Activated T-helper 2 cell treated with anti-CD3 and anti-CD28 coated beads, Interferon-gamma antibody, Interleukin-2, Interleukin-4, amounts not matched to agents 10 μg/mL and 5 μg/mL and 100 μg/mL, durations not matched to agents 14 hours and 24 hours and 36 hours (primary cell): ENCODE results near the gene GNB1L. TPM values are rescaled to one million over a fixed set of nuclear protein-coding genes. Genes with fewer than 3 reads are reported as not detected.

Source experiments
- DNase-seq: peaks from one replicate; pipeline ENCODE4 v3.0.0; 2021; ENCODE audit warnings: low spot score
- H3K27ac Mint-ChIP-seq: one replicate; pipeline ENCODE4 v1.8.0; 2021; ENCODE audit warnings: mixed read lengths
- H3K27me3 Mint-ChIP-seq: one replicate; pipeline ENCODE4 v1.8.0; 2021; ENCODE audit warnings: low read depth, mixed read lengths
- H3K36me3 Mint-ChIP-seq: one replicate; pipeline ENCODE4 v1.8.0; 2021; ENCODE audit warnings: low read depth, mixed read lengths
- H3K4me1 Mint-ChIP-seq: one replicate; pipeline ENCODE4 v1.8.0; 2021; ENCODE audit warnings: low read depth, mixed read lengths
- H3K4me3 Mint-ChIP-seq: one replicate; pipeline ENCODE4 v1.8.0; 2021; ENCODE audit warnings: low read depth, mild to moderate bottlenecking, moderate library complexity, mixed read lengths
- H3K9me3 Mint-ChIP-seq: one replicate; pipeline ENCODE4 v1.8.0; 2021; ENCODE audit warnings: mixed read lengths
- intact Hi-C: fragments of 100-400 bp; cut with micrococcal nuclease; formaldehyde crosslinking; loops from one replicate; pipeline ENCODE4 v1.15.1; 2023
- total RNA-seq: library from RNA; stranded (reverse); gene quantifications from 2 replicates; pipeline ENCODE4 v1.2.3, GENCODE V29; 2022

The GNB1L gene
- total RNA-seq, 1 donor from 2014 or later: 14.7 TPM

GRCh38 chr22:19823902-19824211 is 30.8 kb downstream of the GNB1L start:
- Mint-ChIP-seq H3K27me3 (no peaks in the 10 kb centered on the region), H3K4me3 (no peak overlapping the region), H3K9me3 (no peaks in the 10 kb centered on the region), H3K27ac (no peak overlapping the region), H3K4me1 (no peaks in the 10 kb centered on the region), H3K36me3 (no peaks in the 10 kb centered on the region)
- no peak for DNase-seq
- intact Hi-C loops: no loop called here

GRCh38 chr22:19823191-19823901 is 31.3 kb downstream of the GNB1L start:
- H3K27me3 Mint-ChIP-seq: no peaks in the 10 kb centered on the region
- H3K4me3 Mint-ChIP-seq: no peak overlapping the region
- no peaks in the 10 kb centered on the region for H3K9me3 Mint-ChIP-seq
- H3K36me3 Mint-ChIP-seq: no peaks in the 10 kb centered on the region
- intact Hi-C loops: no loop called here
- H3K27ac Mint-ChIP-seq: no peak overlapping the region
- no peak for DNase-seq
- no peaks in the 10 kb centered on the region for H3K4me1 Mint-ChIP-seq

GRCh38 chr22:19822301-19823117 is 32.2 kb downstream of the GNB1L start:
- DNase-seq: no peak
- no peaks in the 10 kb centered on the region for H3K36me3 Mint-ChIP-seq
- H3K27me3 Mint-ChIP-seq: no peaks in the 10 kb centered on the region
- no peak overlapping the region for H3K27ac Mint-ChIP-seq
- H3K4me3 Mint-ChIP-seq: no peak overlapping the region
- no peaks in the 10 kb centered on the region for H3K4me1 Mint-ChIP-seq
- intact Hi-C loops: no loop called here
- no peaks in the 10 kb centered on the region for H3K9me3 Mint-ChIP-seq

- Mint-ChIP-seq H3K4me1 (no peaks in the 10 kb centered on the region), H3K36me3 (no peaks in the 10 kb centered on the region), H3K27me3 (no peaks in the 10 kb centered on the region), H3K27ac (no peak overlapping the region), H3K9me3 (no peaks in the 10 kb centered on the region), H3K4me3 (no peak overlapping the region)
- no peak for DNase-seq
- intact Hi-C loops: no loop called here
Observed at GRCh38 chr22:19821523-19822300, 33.0 kb downstream of the GNB1L start.

GRCh38 chr22:19820880-19821522 is 33.7 kb downstream of the GNB1L start:
- intact Hi-C loops: no loop called here
- no peaks in the 10 kb centered on the region for H3K4me1 Mint-ChIP-seq
- no peaks in the 10 kb centered on the region for H3K36me3 Mint-ChIP-seq
- H3K9me3 Mint-ChIP-seq: no peaks in the 10 kb centered on the region
- H3K27ac Mint-ChIP-seq: no peak overlapping the region
- no peak overlapping the region for H3K4me3 Mint-ChIP-seq
- no peak for DNase-seq
- no peaks in the 10 kb centered on the region for H3K27me3 Mint-ChIP-seq

- Mint-ChIP-seq H3K27ac (no peak overlapping the region), H3K4me3 (no peak overlapping the region), H3K9me3 (no peaks in the 10 kb centered on the region), H3K27me3 (no peaks in the 10 kb centered on the region), H3K36me3 (no peaks in the 10 kb centered on the region), H3K4me1 (no peaks in the 10 kb centered on the region)
- intact Hi-C loops: no loop called here
- DNase-seq: no peak
Observed at GRCh38 chr22:19819911-19820879, 34.5 kb downstream of the GNB1L start.

GRCh38 chr22:19819208-19819910 is 35.3 kb downstream of the GNB1L start:
- no peak for DNase-seq
- Mint-ChIP-seq H3K4me1 (no peaks in the 10 kb centered on the region), H3K9me3 (no peaks in the 10 kb centered on the region), H3K36me3 (no peaks in the 10 kb centered on the region), H3K27ac (no peak overlapping the region), H3K4me3 (no peak overlapping the region), H3K27me3 (no peaks in the 10 kb centered on the region)
- intact Hi-C loops: no loop called here

GRCh38 chr22:19818324-19819207 is 36.1 kb downstream of the GNB1L start:
- intact Hi-C loops: no loop called here
- no peak overlapping the region for H3K4me3 Mint-ChIP-seq
- H3K9me3 Mint-ChIP-seq: no peaks in the 10 kb centered on the region
- no peak overlapping the region for H3K27ac Mint-ChIP-seq
- no peaks in the 10 kb centered on the region for H3K27me3 Mint-ChIP-seq
- DNase-seq: no peak
- H3K4me1 Mint-ChIP-seq: no peaks in the 10 kb centered on the region
- no peaks in the 10 kb centered on the region for H3K36me3 Mint-ChIP-seq

GRCh38 chr22:19816372-19817119 is 38.1 kb downstream of the GNB1L start:
- Mint-ChIP-seq H3K9me3 (no peaks in the 10 kb centered on the region), H3K4me3 (no peak overlapping the region), H3K27ac (no peak overlapping the region), H3K4me1 (no peaks in the 10 kb centered on the region), H3K36me3 (no peaks in the 10 kb centered on the region), H3K27me3 (no peaks in the 10 kb centered on the region)
- no peak for DNase-seq
- intact Hi-C loops: no loop called here

GRCh38 chr22:19815823-19816290 is 38.8 kb downstream of the GNB1L start:
- Mint-ChIP-seq H3K9me3 (no peaks in the 10 kb centered on the region), H3K27me3 (no peaks in the 10 kb centered on the region), H3K36me3 (no peaks in the 10 kb centered on the region), H3K4me3 (no peak overlapping the region), H3K27ac (no peak overlapping the region), H3K4me1 (no peaks in the 10 kb centered on the region)
- no peak for DNase-seq
- intact Hi-C loops: no loop called here
